ENCODE data around the gene RBM15B.

Gene RBM15B

GRCh38 chr3:51379746-51380455 is 11.2 kb upstream of the RBM15B start:
- DNase-seq, result no peak

GRCh38 chr3:51380601-51381332 is 10.3 kb upstream of the RBM15B start:
- DNase-seq, result no peak

GRCh38 chr3:51381333-51381705 is 9.8 kb upstream of the RBM15B start:
- no peak for DNase-seq

DNA sequence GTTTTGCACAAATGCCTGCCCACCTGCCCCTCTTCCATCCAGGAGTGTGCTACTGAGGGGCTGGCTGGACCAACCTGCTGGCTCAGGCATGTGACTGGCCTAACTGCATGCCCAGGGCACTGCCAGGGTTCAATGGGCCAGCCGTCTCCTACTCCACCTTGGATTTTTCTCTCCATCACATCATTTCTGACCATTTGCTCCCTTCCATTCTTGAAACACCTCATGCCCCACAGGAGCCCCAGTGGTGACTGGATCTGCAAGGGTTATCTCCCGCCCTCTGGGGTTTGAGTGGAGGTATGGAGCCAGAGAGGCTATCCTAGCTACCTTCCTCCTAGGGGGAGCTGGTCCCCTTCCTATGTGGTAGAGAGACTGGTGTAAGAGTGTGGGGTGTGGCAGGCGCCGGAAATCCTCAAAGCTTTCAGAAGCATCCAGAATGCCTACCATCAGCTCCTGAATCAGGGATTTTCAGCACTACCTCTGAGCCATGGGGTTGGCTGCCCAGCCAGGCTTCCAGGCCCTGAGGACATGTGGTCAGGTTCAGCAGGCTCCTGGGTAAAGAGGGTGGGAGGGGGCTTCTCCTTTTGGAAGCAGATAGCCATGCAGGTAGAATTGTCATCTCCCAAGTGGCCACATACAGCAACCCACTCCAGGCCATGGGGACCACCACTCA is 8.9 kb upstream of the RBM15B start:
- DNase-seq, result no peak

DNA sequence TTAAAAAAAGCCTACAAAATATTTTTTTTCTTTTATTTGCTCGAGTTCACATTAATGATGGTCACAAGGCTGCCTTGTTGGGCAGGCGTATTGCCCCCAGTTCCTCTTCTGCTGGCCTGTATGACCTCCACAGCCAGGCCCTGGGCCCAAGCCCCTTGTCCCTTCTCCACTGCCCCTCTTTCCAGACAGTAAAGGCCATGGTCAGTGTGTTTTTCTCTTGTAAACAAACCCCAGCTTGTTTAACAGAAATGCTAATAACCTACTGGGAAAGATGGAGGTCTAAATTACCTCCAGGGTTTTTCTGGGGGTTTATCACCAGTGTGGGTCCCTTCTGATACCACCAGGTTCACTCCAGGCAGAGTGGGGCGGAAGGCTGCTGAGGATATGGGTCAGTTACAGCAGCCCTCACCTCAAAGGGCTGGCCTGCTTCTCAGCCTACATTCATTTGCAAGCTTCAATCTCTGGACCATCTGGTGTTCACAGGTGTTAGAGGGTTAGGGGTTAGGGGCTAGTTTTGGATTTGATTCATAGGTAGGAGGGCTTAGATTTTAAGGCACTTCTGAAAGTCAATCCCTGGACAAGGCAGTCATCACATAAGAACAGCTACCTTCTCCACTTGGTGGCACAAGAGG is 8.0 kb upstream of the RBM15B start:
- DNase-seq, result no peak

DNA sequence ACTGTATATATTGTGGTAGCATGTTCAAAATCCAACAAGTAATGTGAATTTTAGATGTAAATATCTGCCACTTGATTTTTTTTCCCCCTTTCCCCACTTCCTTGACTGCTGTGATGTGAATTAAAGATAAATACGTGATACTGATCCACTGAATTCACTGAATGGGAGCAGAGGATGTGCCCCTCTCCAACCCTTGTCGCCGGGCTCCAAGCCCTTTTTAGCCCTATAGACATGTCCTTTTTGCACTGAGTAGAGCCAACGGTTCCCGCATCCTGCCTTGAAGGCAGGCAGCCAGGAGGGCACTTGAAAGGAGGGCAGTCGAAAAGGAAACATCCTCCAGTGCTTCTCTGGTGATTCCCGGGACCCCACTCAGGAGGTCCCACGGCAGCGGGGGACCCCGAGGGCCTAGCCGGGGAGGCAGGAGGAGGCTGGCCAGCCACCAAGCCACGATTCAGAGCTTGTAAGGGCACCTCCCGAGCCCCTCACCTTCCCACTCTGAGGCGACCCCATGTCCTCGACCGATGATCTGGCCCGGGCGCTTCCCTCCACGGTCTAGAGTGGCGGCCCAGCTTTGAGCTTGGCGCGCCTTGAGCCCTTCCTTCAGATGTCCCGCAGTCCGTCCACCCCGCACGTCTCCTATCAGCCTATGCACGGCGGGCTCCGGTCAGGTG is 6.9 kb upstream of the RBM15B start:
- peak; percentile 23 for DNase-seq

- DNase-seq, result peak; percentile 98
Measured at GRCh38 chr3:51384726-51385473, 6.2 kb upstream of the RBM15B start, which contains the start of gene MANF. MANF (plus strand) TSS chr3:51385291; CDS start chr3:51385343, 52 bp downstream.

DNA sequence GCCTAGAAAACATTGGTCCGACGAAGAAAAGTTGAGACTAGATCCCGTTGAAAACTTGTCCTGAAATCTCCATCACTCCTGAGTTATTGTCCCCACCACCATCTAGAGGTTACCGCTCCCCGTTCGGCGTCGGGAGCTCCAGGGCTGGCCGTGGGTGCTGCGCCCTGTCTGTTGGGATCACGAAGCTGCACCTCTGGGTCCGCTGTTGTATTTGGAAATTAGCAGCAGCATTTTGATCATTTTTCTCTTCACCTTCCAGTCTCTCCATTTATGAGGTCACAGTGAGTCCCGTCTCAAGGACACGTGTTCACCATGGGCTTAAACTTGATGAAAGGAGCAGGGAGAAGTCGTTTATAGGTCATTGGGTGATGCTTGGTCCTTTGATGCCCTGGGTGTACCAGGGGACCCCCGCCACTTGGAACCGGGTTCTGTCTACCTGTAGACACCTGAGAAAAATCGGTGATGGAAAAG is 5.4 kb upstream of the RBM15B start:
- no peak for DNase-seq

DNA sequence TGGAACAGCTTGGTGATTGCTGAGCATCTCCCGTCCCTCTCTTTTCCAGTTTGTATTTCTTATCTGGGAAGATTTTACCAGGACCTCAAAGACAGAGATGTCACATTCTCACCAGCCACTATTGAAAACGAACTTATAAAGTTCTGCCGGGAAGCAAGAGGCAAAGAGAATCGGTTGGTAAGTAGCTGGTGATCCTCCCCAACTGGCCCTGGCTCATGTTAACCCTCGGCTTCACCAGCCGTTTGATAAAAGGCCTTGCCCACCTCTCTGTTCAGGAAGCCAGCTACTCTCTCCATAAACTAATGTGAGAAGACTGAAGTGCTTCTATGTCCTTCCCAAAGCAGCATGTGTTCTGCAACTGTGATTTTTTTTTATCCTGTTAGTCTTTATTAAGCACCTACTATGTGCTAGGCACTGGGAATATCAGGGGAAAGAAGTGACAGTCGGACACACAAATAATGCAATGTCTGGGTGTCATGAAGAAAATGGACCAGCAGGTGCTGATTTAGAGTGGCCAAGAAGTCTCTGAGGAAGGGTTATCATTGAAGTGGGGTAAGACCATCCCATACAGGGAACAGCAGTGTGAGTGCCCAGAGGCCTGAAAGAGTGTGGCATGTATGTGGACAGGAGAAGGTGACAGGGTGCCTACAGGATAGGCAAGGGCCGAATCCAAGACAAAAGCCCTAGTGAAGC is 4.8 kb upstream of the RBM15B start:
- peak; percentile 23 for DNase-seq

- no peak for DNase-seq
Measured at GRCh38 chr3:51386852-51387229, 4.2 kb upstream of the RBM15B start.

DNA sequence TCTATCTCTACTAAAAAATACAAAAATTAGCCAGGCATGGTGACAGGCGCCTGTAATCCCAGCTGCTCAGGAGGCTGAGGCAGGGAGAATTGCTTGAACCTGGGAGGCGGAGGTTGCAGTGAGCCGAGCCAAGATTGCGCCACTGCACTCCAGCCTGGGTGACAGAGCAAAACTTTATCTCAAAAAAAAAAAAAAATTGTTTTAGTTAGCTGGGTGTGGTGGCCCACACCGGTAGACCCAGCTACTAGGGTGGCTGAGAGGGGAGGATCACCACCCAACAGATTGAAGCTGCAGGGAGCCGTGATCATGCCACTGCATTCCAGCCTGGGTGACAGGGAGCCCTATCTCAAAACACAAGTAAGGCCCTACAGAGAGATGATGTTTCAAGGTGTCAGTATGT is 3.8 kb upstream of the RBM15B start:
- DNase-seq, result peak; percentile 73

GRCh38 chr3:51388286-51389029 is 2.6 kb upstream of the RBM15B start:
- DNase-seq, result peak; percentile 50

DNA sequence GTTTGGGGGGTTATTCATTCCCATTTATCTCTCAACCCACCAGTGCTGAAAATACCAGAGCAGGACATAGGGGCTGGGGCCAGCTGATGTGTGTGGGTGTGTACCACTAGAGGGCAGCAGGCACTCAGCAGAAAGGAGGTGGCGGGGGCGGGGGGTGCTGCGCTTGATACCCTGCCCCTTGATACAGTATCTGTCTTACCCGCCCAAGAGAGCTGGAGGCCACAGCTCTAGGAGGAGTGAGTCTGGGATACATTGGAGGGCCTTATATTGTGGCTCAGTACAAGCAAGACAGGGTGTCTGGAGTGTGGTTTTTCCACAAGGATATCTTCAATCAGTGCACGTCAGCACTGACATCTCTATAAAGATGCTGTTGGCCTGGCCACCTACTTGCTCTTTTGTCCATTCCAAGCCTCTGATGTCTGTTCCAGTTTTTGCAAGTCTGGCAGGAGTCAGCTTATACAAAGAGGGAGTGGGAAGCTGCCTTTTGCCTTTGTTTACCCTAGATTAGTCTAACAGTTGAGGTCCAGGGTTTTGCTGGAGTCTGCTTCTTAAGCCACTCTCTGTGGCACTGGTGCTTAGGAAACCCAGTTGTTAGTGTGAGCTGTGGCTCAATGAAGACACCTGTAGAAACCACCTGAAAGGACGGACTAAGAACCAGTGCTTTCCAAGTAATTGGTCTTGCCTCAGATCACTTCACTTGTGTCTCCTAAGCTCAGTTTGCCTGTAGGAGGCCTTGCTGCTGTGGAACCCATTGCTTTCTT is 1.5 kb upstream of the RBM15B start:
- DNase-seq, result peak; percentile 62

- DNase-seq, result no peak
Measured at GRCh38 chr3:51390246-51391074, 625 bp upstream of the RBM15B start.

DNA sequence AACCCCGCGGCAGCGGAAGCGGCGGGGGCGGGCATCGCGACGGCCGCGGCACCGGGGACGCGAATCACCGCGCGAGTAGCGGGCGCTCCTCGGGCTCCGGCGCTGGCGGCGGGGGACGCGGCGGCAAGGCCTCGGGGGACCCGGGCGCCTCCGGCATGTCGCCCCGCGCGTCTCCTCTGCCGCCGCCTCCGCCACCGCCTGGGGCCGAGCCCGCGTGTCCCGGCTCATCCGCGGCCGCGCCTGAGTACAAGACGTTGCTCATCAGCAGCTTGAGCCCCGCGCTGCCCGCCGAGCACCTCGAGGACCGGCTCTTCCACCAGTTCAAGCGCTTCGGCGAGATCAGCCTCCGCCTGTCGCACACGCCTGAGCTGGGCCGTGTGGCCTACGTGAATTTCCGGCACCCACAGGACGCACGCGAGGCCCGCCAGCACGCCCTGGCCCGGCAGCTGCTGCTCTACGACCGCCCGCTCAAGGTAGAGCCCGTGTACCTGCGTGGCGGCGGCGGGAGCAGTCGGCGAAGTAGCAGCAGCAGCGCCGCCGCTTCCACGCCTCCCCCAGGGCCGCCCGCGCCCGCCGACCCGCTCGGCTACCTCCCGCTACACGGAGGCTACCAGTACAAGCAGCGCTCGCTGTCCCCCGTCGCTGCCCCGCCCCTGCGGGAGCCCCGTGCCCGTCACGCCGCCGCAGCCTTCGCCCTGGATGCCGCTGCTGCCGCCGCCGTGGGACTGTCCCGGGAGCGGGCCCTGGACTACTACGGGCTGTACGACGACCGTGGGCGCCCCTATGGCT is 675 bp downstream of the RBM15B start:
- peak; percentile 19 for DNase-seq

DNA sequence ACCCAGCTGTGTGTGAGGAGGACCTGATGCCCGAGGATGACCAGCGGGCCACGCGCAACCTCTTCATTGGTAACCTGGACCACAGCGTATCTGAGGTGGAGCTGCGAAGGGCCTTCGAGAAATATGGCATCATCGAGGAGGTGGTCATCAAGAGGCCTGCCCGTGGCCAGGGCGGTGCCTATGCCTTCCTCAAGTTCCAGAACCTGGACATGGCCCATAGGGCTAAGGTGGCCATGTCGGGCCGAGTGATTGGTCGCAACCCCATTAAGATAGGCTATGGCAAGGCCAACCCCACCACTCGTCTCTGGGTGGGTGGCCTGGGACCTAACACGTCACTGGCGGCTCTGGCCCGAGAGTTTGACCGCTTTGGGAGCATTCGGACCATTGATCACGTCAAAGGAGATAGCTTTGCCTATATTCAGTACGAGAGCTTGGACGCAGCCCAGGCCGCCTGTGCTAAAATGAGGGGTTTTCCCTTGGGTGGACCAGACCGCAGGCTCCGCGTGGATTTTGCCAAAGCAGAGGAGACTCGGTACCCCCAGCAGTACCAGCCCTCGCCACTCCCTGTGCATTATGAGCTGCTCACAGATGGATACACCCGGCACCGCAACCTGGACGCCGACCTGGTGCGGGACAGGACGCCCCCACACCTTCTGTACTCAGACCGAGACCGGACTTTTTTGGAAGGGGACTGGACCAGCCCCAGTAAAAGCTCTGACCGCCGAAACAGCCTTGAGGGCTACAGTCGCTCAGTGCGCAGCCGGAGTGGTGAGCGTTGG is 1.5 kb downstream of the RBM15B start:
- DNase-seq, result no peak

GRCh38 chr3:51393134-51393495 is 2.0 kb downstream of the RBM15B start:
- DNase-seq, result no peak

All from hematopoietic multipotent progenitor cell treated with erythropoietin and hydrocortisone succinate and interleukin-3 and kit ligand, for 8 days (in vitro differentiated cells).